COR-L47 (cell line): ENCODE results near the gene ADIPOR2.
"Not testable (repeated sequence)": the region's sequence is repeated elsewhere in the genome, so short reads cannot be mapped to it uniquely, and the experiment has no call there.

Source experiments
- DNase-seq: peaks from one replicate; lab custom pipeline; 2025; lab: John Stamatoyannopoulos, UW

The ADIPOR2 gene

GRCh38 chr12:1665366-1665765 lies 25.5 kb upstream of the ADIPOR2 start:
- DNase-seq: no peak

- no peak for DNase-seq
Measured at GRCh38 chr12:1666215-1666614, 24.7 kb upstream of the ADIPOR2 start.

GRCh38 chr12:1666685-1667162 lies 24.1 kb upstream of the ADIPOR2 start:
- DNase-seq: no peak

GRCh38 chr12:1668833-1669543 lies 21.9 kb upstream of the ADIPOR2 start:
- DNase-seq: no peak

GRCh38 chr12:1670358-1671268 lies 20.3 kb upstream of the ADIPOR2 start:
- no peak for DNase-seq

GRCh38 chr12:1676043-1676442 lies 14.8 kb upstream of the ADIPOR2 start:
- no peak for DNase-seq

- no peak for DNase-seq
Measured at GRCh38 chr12:1680804-1681492, 9.9 kb upstream of the ADIPOR2 start.

- no peak for DNase-seq
Measured at GRCh38 chr12:1681493-1681807, 9.4 kb upstream of the ADIPOR2 start.

- no peak for DNase-seq
Measured at GRCh38 chr12:1688086-1688710, 2.7 kb upstream of the ADIPOR2 start.

GRCh38 chr12:1691123-1692007 lies 495 bp downstream of the ADIPOR2 start:
- DNase-seq: no peak

GRCh38 chr12:1692226-1692625 lies 1.4 kb downstream of the ADIPOR2 start:
- DNase-seq: no peak

GRCh38 chr12:1692895-1693610 lies 2.2 kb downstream of the ADIPOR2 start:
- DNase-seq: no peak

GRCh38 chr12:1695097-1695496 lies 4.2 kb downstream of the ADIPOR2 start:
- DNase-seq: not testable (repeated sequence)

- DNase-seq: no peak
Measured at GRCh38 chr12:1695886-1696670, 5.2 kb downstream of the ADIPOR2 start.

- DNase-seq: no peak
Measured at GRCh38 chr12:1696800-1697199, 5.9 kb downstream of the ADIPOR2 start.

- no peak for DNase-seq
Measured at GRCh38 chr12:1697271-1697670, 6.4 kb downstream of the ADIPOR2 start.

GRCh38 chr12:1698720-1699119 lies 7.8 kb downstream of the ADIPOR2 start:
- DNase-seq: no peak

- no peak for DNase-seq
Measured at GRCh38 chr12:1702713-1703112, 11.8 kb downstream of the ADIPOR2 start.
